CD4-positive, alpha-beta T cell treated with Interferon gamma for 1 hour (primary cell): ENCODE data around the gene MPV17L2.
"Not testable (repeated sequence)": the region's sequence is repeated elsewhere in the genome, so short reads cannot be mapped to it uniquely, and the experiment has no call there.

Experiments
- DNase-seq: peaks from one replicate; pipeline ENCODE4 v3.0.0-alpha.2; 2020

The MPV17L2 gene

GRCh38 chr19:18192673-18193387, at the start of gene MPV17L2:
Gene MPV17L2, plus strand, starts transcription at chr19:18193218. Its CDS starts 64 bp downstream, at chr19:18193282.
- peak; percentile 100 for DNase-seq

DNA sequence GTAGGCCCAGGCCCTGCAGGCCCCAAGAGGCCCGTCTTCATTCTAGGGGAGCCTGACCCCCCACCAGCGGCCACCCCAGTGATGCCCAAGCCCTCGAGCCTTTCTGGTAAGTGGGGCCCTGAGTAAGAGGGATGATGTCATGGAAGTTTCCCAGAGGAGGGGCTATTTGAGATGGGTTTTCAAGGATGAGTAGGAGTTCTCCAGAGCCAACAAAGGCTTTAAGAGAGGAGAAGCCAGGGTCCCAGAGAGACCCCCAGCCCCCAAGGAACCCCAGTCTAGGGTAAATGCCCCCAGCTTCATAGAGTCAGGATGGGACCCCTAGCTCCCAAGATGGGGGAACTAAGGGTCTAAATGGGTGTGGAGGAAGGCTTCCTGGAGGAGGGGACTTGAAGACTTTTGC, 49.1 kb upstream of the MPV17L2 start:
- no peak for DNase-seq

DNA sequence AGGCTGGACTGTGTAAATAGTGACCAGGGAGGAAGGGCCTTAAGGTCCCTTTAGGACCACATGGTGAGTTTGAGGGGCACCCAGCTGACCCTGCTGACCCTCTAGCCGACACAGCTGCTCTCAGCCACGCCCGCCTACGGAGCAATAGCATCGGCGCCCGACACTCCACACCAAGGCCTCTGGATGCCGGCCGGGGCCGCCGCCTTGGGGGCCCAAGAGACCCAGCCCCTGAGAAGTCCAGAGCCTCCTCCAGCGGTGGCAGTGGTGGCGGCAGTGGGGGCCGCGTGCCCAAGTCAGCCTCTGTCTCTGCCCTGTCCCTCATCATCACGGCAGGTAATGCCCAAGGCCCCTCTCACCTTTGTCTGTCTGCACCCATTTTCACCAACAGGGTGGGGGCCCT, 48.7 kb upstream of the MPV17L2 start:
- DNase-seq: no peak

GRCh38 chr19:18144906-18145305, 48.1 kb upstream of the MPV17L2 start:
- DNase-seq: no peak

DNA sequence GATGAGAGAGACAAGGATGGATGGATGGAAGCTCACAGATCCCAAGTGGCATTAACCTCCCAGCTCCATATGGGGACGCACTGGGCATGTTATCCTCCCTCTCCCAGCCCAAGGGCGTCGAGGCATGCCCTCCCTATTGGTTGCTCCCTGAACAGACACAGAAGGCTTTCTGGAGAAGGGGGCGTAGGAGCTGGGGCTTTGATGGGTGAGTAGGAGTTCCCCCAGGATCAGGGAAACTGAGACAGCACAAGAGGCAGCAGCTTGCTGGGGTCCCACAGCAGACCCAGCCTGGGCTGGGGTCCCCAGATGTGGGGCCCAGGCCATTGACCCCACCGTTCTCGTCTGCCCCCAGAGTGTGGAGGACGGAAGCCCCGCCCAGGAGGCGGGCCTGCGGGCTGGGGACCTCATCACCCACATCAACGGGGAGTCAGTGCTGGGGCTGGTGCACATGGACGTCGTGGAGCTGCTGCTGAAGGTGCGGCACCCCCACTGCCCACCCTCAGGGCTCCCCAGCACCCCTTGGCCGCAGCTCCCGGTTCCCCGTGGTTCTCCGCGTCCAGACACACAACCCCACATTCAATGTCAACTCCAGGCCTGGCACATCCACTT, 47.5 kb upstream of the MPV17L2 start:
- DNase-seq: no peak

DNA sequence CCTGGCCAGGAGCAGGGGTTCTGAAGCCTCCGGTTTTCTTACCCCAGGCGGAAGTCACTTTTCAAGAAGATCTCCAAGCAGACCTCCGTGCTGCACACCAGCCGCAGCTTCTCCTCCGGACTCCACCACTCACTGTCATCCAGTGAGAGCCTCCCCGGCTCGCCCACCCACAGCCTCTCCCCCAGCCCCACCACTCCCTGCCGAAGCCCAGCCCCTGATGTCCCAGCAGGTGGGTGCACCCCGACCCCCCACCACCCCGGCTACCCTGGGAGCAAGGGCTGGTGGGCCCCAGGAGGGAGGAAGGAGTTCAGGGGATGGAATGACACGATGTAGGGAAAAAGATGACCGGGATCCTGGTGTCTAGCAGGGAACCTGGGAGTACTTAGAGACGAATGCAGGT, 45.6 kb upstream of the MPV17L2 start:
- no peak for DNase-seq

DNA sequence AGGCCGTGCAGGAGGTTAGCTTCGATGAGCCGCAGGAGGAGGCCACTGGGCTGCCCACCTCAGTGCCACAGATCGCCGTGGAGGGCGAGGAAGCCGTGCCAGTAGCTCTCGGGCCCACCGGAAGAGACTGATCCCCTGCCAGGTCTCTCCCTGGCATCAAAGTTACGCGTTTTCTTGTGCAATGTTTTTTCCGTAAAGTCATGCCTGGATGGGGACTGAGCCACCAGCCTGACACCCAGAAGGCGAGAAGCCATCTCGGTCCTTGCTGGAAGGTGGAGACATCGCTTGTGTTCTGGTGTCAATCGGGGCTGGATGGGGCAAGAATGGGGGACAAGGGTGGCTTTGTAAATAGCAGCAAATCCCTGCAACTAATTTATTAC, 43.4 kb upstream of the MPV17L2 start:
- DNase-seq: no peak

DNA sequence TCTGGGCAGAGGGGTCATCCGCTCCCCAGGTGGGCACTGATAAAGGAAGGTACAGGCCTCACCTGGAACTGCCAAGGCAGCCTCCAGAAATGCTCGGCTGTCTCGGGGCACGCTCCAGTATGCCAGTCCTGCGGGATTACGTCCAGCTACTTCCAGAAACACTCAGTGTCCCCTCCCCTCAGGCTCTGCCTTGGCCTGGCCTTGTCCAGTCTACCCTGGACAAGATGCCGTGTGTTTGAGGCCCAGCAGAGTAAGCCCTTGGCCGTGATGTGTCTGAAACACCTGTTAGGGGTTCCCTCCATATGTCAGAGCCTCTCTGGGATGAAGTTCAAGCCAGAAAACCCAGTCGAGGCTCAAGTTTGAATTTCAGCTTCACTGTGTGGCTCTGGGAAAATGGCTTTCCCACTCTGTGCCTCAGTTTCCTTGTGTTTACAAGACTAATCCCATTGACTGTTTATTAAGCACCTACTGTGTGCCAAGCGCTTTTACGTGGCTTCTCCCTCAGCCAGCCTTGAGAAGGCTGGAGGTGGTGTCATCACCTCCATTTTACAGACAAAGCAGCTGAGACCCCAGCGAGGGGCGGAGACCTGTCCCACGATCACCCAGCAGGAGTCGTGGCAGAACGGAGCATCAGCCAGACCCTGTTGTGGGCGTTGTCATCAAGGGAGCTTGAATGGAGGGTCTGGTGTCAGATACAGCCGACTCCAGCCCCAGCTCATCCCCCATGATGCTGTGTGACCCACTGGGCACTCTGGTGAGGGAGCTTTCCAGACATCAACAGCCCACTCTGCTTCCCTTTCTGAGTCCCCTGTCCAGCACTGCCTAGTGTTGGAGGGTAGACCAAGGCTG, 42.0 kb upstream of the MPV17L2 start:
- no peak for DNase-seq

DNA sequence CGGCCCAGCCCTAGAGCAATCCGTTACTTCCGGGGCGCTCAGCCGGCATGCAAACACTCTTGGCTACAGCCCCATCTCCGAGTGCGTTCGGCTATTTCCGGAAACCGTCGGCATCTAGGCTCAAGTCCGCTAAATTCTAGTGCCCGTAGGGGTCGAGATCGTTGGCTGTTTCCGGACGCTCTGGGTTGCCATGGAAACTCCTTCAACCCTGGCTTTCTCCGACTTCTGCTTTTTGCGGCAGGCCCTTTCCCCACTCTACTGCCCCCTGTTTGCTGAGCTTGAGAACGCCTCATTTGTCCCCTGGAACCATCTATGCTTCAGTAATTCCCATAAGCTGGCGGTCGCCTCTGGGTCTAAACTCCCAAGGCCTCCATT, 40.6 kb upstream of the MPV17L2 start:
- DNase-seq: peak; percentile 98

DNA sequence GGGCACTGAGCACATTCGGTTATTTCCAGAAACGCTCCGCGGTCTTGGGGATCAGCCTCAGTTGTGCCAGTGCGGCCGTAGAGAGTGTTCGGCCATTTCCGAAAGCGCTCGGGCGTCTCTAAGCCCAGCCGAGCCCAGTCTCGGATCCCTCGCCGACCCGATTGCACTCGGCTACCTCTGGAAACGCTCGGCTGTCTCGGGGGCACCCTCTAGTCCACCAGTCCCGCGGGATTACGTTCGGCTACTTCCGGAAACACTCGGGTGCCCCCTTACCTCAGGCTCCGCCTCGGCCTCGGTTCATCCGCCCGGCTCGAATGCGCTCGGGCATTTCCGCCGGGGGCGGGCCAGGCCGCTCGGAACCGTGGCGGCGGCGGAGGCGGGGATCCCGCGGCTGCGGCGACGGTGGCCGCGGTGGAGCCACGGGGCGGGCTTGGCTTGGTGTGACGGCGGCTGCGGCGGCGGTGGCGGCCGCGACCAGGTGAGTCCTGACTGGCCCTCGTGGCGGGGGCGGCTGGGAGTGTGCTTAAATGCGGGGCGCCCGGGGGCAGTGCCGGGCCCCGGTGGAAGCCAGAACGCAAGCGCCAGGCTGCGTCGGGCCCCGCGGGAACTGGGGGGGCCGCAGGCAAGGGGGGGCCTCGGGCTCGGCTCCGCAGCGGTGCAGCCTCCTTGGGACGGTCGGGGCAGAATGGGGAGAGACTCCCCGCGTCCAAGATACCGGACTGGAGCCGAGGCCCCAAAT, 40.0 kb upstream of the MPV17L2 start, which contains the start of gene PIK3R2:
PIK3R2 (plus strand) TSS at position 347 of the 739 bp plus-strand sequence. CDS start 2,717 bp downstream, outside the sequence.
- DNase-seq: peak; percentile 99

- DNase-seq: no peak
Observed at GRCh38 chr19:18153556-18154134, 39.4 kb upstream of the MPV17L2 start.

DNA sequence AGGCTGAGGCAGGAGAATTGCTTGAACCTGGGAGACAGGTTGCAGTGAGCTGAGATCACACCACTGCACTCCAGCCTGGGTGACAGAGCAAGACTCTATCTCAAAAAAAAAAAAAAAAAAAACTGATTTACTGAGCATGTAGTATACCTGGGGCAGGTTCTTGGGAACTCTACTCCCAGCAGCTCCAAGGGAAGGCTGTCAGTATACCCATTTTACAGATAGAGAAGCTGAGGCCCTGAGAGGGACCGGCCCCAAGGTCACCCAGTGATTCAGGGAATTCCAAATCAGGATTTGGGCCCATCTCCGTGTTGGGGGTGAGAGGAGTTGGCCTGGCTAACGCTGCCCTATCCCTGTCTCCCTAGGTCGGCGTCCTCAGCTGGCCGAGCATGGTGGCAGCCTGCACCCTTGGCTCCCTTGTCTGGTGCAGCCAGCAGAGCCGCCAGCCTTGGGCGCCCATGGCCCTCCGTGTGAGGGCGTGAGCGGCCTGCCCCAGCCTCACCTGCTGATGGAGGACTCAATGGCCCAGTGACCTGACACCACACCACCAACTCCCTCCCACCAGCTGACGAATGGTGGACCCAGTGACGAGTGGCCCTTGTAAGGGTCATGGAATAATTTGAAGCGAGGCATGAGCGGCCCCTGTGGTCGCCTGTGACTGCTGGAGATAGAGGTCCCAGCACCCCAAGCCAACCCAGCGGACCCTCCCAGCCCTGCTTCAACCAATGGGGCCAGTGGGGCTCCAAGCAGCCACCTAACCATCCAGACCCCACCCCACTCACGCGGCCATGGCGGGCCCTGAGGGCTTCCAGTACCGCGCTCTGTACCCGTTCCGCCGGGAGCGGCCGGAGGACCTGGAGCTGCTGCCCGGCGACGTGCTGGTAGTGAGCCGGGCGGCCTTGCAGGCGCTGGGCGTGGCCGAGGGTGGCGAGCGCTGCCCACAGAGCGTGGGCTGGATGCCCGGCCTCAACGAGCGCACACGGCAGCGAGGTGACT, 37.6 kb upstream of the MPV17L2 start:
- DNase-seq: no peak

- DNase-seq: no peak
Observed at GRCh38 chr19:18156268-18156667, 36.8 kb upstream of the MPV17L2 start.

DNA sequence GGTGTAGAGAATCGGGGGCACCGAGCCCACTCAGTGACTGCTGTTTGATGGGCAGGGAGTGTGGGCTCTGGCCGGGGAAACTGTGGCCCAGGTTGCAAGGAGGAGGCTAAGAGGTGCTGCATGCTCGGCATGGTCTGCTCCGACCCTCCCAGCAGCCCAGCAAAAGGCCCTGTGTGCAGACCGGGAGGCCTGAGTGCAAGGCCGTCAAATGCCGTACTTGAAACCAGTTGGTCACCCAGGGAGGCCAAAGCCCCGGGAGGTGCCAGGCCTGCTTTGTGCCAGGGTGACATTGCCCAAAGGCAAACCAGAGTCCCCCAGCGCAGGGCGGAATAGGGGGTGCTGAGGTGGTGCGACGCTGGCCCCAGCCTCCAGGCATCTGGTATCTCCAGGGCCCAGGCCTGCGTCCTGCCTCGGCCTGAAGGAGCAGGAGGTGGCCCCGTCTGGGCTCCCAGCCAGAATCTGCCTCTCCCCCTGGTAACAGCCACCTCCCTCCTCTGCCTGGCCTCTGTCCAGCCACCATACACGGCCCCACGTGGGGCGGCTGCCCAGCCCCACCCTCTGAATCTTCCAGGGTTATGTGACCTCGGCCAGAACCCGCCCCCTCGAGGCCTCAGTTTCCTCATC, 36.1 kb upstream of the MPV17L2 start:
- DNase-seq: no peak

DNA sequence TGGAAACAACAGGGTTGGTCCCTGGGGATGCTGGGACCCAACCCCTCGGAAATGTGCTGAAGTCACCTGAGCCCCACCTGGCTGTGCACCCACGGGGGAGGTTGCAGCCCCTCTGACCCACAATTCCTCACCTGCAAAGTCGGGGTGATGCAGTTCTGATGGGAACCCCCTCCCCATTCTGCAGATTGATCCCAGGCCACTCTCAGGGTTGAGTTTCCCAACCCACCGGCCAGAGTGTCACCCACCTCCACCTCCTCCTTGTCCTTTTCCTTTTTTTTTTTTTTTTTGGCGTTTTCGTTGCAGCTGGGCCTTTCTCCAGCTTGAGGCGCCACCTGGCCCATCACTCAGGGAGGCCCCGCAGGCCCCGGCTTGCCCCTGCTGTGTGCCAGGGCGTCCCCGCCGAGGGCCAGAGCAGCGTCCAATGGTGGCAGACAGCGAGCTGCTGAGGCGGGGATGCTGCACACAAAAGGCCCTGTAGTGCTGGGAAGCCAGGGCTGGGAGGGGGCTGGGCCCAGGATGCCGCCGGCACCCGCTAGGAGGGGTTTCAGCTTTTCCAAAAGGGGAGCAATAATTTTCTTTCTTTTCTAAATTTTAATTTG, 35.5 kb upstream of the MPV17L2 start:
- DNase-seq: no peak

DNA sequence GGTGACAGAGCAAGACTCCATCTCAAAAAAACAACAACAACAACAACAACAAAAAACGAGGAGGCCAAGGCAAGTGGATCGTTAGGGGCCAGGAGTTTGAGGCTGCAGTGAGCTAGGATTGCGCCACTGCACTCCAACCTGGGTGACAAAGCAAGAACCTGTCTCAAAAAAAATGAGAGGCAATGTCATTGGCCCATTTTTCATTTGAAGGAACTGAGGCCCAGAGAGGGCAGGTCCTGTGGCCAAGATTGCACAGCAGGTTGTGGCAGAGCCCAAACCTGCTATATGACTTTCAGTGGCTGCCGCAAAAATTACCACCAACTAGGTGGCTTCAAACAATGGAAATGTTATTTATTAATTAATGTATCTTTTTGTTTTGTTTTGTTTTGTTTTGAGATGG, 34.6 kb upstream of the MPV17L2 start:
- DNase-seq: no peak

GRCh38 chr19:18159059-18159616, 33.9 kb upstream of the MPV17L2 start:
- not testable (repeated sequence) for DNase-seq

- no peak for DNase-seq
Observed at GRCh38 chr19:18159810-18160209, 33.2 kb upstream of the MPV17L2 start.

DNA sequence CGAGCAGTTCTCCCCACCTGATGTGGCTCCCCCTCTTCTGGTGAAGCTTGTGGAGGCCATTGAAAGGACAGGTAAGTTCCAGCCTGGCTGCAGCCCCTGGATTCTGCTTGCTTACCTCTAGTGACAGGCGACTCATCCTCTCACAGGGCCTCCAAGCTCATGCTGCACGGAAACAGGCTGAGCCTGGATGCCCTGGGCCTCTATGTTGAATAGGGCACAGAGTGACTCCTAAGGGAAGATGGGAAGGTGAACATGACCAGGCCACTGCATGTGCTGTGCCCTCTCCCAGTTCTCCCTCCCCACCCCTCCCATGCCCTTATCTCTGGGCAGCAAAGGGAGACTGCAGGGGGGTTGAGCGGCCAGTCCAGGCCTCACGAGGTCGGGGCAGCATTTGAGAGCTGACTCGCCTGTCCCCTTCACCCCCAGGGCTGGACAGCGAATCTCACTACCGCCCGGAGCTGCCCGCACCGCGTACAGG, 32.5 kb upstream of the MPV17L2 start:
- DNase-seq: no peak
